OCI-LY7 (cell line): Measurements from ENCODE around the gene C1orf105.

Source experiments
- CTCF ChIP-seq: fragments of 200-600 bp; sonication (generic); conservative IDR thresholded peaks from 2 replicates; pipeline ENCODE4 v1.5.1; 2014; ENCODE audit warnings: mild to moderate bottlenecking, antibody characterized with exemption, low read length, moderate library complexity, mixed read lengths
- EZH2phosphoT487 ChIP-seq: fragments of 200-600 bp; sonication (generic); IDR thresholded peaks from 2 replicates; pipeline ENCODE4 v1.6.1; 2018; ENCODE audit warnings: low read depth, borderline replicate concordance, mild to moderate bottlenecking, mixed run types, antibody characterized with exemption, low read length, moderate library complexity, mixed read lengths

GRCh38 chr1:172469717-172470116 is 49.2 kb downstream of the C1orf105 start:
- TF ChIP-seq CTCF (no peak), EZH2phosphoT487 (no peak)
